ENCODE data around the gene CFAP61.

The CFAP61 gene

DNA sequence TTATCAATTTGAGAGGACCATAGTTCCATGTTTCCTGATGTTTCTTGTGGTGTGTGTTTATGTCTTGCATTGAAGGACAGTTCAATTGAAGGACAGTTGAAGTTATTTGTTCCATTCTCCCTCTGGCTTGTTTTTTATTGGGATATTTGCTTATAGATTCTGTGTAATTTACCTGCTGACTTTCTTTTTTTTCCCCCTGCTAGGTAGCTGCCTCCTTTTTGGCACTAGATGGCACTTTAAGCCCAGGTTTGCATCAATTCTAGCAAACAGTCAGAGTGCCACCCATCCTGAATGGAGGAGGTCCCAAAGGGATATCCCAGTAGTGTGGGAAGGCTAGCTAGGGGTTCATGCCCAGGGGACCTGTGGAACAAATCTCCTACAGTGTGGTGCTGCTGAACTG lies 78.1 kb downstream of the CFAP61 start (continued):
- TF ChIP-seq, protein P1, sequence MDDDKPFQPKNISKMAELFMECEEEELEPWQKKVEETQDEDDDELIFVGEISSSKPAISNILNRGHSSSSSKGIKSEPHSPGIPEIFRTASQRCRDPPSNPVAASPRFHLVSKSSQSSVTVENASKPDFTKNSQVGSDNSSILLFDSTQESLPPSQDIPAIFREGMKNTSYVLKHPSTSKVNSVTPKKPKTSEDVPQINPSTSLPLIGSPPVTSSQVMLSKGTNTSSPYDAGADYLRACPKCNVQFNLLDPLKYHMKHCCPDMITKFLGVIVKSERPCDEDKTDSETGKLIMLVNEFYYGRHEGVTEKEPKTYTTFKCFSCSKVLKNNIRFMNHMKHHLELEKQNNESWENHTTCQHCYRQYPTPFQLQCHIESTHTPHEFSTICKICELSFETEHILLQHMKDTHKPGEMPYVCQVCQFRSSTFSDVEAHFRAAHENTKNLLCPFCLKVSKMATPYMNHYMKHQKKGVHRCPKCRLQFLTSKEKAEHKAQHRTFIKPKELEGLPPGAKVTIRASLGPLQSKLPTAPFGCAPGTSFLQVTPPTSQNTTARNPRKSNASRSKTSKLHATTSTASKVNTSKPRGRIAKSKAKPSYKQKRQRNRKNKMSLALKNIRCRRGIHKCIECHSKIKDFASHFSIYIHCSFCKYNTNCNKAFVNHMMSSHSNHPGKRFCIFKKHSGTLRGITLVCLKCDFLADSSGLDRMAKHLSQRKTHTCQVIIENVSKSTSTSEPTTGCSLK (tag by site-specific recombination; IDR thresholded peaks at IDR 0.05) = no peak
- no peak for TF ChIP-seq YY2 (tag by site-specific recombination; IDR thresholded peaks at IDR 0.05)
- TF ChIP-seq ZNF366 (tag by site-specific recombination; conservative IDR thresholded peaks at IDR 0.05) = no peak
- TF ChIP-seq ZSCAN5A (tag by site-specific recombination; IDR thresholded peaks at IDR 0.05) = no peak
- no peak for TF ChIP-seq HOXD13 (CRISPR knock-in tag; IDR thresholded peaks at IDR 0.05; ENCODE audit: borderline replicate concordance)
- no peak for TF ChIP-seq MYNN (tag by site-specific recombination; IDR thresholded peaks at IDR 0.05; ENCODE audit: borderline replicate concordance)
- no peak for TF ChIP-seq ZNF521 (tag by site-specific recombination; IDR thresholded peaks at IDR 0.05)
- no peak for TF ChIP-seq ZNF10 (tag by site-specific recombination; IDR thresholded peaks at IDR 0.05)
- TF ChIP-seq, protein P2, sequence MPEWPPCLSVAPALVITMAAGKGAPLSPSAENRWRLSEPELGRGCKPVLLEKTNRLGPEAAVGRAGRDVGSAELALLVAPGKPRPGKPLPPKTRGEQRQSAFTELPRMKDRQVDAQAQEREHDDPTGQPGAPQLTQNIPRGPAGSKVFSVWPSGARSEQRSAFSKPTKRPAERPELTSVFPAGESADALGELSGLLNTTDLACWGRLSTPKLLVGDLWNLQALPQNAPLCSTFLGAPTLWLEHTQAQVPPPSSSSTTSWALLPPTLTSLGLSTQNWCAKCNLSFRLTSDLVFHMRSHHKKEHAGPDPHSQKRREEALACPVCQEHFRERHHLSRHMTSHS (tag by site-specific recombination; IDR thresholded peaks at IDR 0.05) = no peak

GRCh38 chr20:20134941-20135575 lies 82.7 kb downstream of the CFAP61 start:
- Histone ChIP-seq H3K4me1 (ENCODE audit: control insufficient read depth, insufficient read depth, low read length) (no peaks in the 10 kb centered on the region), H3K9me3 (ENCODE audit: control insufficient read depth, insufficient read depth, low read depth, low read length) (no peaks in the 10 kb centered on the region), H3K4me3 (ENCODE audit: low read depth, low read length) (no peak overlapping the region), H3K27ac (ENCODE audit: extremely low read depth, low read depth, low read length) (no peak overlapping the region), H3K36me3 (ENCODE audit: control insufficient read depth in 2 of 2, insufficient read depth in 1 of 2, low read length in 2 of 2) (no peaks in the 10 kb centered on the region)
- ChIA-PET POLR2A (no interaction called here), CTCF (no interaction called here)
- TF ChIP-seq, protein P2 (tag by site-specific recombination; IDR thresholded peaks at IDR 0.05) = no peak
- TF ChIP-seq ZBTB20 (tag by site-specific recombination; IDR thresholded peaks at IDR 0.05) (no peak), ZNF157 (tag by site-specific recombination; IDR thresholded peaks at IDR 0.05) (no peak), MZF1 (tag by site-specific recombination; IDR thresholded peaks at IDR 0.05; ENCODE audit: borderline replicate concordance) (no peak), ZNF362 (tag by site-specific recombination; IDR thresholded peaks at IDR 0.05) (no peak), GLIS2 (tag by site-specific recombination; IDR thresholded peaks at IDR 0.05) (no peak), KLF16 (tag by site-specific recombination; IDR thresholded peaks at IDR 0.05) (no peak), ZNF600 (tag by site-specific recombination; IDR thresholded peaks at IDR 0.05) (no peak), ZNF623 (tag by site-specific recombination; IDR thresholded peaks at IDR 0.05) (no peak), SP7 (tag by site-specific recombination; IDR thresholded peaks at IDR 0.05) (no peak), ZNF473 (tag by site-specific recombination; IDR thresholded peaks at IDR 0.05) (no peak), BCL11A (tag by site-specific recombination; IDR thresholded peaks at IDR 0.05; ENCODE audit: low read depth) (no peak), ZNF692 (tag by site-specific recombination; IDR thresholded peaks at IDR 0.05) (no peak), ZNF555 (tag by site-specific recombination; conservative IDR thresholded peaks at IDR 0.05) (no peak)
- TF ChIP-seq, protein P3, sequence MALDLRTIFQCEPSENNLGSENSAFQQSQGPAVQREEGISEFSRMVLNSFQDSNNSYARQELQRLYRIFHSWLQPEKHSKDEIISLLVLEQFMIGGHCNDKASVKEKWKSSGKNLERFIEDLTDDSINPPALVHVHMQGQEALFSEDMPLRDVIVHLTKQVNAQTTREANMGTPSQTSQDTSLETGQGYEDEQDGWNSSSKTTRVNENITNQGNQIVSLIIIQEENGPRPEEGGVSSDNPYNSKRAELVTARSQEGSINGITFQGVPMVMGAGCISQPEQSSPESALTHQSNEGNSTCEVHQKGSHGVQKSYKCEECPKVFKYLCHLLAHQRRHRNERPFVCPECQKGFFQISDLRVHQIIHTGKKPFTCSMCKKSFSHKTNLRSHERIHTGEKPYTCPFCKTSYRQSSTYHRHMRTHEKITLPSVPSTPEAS (tag by site-specific recombination; IDR thresholded peaks at IDR 0.05) = no peak
- TF ChIP-seq, protein P4, sequence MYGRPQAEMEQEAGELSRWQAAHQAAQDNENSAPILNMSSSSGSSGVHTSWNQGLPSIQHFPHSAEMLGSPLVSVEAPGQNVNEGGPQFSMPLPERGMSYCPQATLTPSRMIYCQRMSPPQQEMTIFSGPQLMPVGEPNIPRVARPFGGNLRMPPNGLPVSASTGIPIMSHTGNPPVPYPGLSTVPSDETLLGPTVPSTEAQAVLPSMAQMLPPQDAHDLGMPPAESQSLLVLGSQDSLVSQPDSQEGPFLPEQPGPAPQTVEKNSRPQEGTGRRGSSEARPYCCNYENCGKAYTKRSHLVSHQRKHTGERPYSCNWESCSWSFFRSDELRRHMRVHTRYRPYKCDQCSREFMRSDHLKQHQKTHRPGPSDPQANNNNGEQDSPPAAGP (tag by site-specific recombination; IDR thresholded peaks at IDR 0.05) = no peak
